ENCODE data around the gene FERMT2. TPM values are rescaled to one million over a fixed set of nuclear protein-coding genes. Genes with fewer than 3 reads are reported as not detected.
A peak's percentile ranks its signal among the peaks of the same experiment; 100 is the strongest.

The FERMT2 gene
- total RNA-seq, 1 donor from 2014 or later = 78.4 TPM

DNA sequence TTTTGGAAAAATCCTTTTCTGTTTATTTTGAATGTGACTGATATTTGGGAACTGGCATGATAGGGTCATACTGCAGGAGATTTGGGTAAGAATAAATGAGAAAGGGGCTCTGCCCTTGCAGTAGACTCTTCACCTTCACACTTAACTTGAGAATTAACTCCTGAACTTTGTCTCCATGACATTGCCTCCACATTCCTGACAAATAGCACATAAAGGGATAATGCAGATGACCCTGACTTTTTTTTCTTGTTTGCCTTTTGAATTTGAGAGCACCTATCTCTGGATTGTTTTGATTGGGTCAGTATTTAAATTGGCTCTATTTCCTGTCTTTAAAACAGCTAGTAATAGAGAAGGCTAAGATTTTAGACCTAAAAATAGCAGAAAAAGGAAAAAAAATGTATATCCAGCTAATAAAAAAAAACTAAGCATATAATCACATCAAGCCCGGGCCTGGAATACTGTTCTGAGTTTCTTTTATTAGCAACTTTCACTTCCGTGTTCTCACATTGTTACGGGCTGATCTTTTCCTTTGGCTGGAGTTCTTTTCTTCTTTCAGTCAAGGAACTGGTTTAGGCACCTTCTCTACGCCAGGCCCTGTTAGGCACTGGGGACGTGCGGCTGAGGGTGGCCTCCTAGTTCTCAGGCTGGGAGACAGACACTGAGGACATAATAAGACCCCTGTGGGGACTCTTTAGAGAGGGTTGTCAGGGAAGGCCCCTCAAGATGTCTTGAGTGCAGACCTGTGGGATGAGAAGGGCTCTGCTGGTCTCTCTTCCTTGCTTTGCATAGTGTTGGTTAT, 106.4 kb downstream of the FERMT2 start:
- no peaks in the 10 kb centered on the region for H3K27me3 Mint-ChIP-seq (ENCODE audit: low read depth)

DNA sequence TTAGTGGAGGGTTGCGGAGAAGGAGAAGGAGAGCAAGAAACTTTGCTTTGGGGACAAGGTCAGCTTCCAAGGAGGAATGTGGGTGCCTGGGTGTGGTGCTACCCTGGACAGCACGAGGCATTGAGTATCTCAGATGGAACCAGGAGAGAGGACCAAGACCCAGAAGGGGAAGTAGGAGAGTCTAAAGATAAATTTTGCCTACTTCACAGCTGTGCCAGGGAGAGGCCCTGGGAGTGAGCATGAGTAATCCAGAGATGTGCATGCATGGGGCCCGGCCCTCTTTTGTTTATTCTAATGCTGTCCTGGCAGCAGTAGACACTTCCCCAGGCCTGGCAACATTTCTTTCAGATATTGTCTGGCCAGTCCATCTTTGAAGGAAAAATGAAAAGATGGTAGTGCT, 110.0 kb downstream of the FERMT2 start:
- Mint-ChIP-seq H3K27me3 (ENCODE audit: low read depth) (no peaks in the 10 kb centered on the region), H3K9me3 (no peaks in the 10 kb centered on the region), H3K4me3 (no peak overlapping the region), H3K36me3 (no peaks in the 10 kb centered on the region), H3K4me1 (peaks cover 8% of the 10 kb centered on the region), H3K27ac (no peak overlapping the region)
- TF ChIP-seq, protein P1, sequence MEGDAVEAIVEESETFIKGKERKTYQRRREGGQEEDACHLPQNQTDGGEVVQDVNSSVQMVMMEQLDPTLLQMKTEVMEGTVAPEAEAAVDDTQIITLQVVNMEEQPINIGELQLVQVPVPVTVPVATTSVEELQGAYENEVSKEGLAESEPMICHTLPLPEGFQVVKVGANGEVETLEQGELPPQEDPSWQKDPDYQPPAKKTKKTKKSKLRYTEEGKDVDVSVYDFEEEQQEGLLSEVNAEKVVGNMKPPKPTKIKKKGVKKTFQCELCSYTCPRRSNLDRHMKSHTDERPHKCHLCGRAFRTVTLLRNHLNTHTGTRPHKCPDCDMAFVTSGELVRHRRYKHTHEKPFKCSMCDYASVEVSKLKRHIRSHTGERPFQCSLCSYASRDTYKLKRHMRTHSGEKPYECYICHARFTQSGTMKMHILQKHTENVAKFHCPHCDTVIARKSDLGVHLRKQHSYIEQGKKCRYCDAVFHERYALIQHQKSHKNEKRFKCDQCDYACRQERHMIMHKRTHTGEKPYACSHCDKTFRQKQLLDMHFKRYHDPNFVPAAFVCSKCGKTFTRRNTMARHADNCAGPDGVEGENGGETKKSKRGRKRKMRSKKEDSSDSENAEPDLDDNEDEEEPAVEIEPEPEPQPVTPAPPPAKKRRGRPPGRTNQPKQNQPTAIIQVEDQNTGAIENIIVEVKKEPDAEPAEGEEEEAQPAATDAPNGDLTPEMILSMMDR (IDR thresholded peaks at IDR 0.05; ENCODE audit: unreplicated experiment) = no peak
- no peak for DNase-seq (ENCODE audit: low spot score in 2 of 2, unreplicated experiment in 2 of 2)

More for the DNA sequence above, 106.4 kb downstream of the FERMT2 start:
- Mint-ChIP-seq H3K36me3 (no peaks in the 10 kb centered on the region), H3K4me3 (no peak overlapping the region), H3K27ac (peak overlapping the region; percentile 79), H3K4me1 (peaks cover 8% of the 10 kb centered on the region), H3K9me3 (no peaks in the 10 kb centered on the region)
- DNase-seq (ENCODE audit: low spot score in 2 of 2, unreplicated experiment in 2 of 2) = no peak
- TF ChIP-seq, protein P1 (IDR thresholded peaks at IDR 0.05; ENCODE audit: unreplicated experiment) = no peak

DNA sequence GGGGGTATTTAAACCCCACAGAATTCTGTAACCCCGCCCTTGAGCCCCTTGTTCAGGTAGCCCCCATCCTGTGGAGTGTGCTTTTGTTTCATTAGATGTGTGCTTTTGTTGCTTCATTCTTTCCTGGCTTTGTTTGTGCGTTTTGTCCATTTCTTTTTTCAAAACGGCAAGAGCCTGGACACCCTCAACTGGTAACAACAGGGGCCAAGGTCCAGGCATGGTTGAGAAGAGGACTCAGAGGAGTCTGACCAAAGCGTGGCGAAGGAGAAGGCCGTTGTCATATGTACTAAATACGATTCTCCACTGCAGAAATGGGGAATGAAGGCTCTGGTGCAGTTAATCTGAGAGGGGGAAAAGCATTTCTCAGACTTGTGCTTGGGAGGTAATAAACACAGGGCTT, 113.4 kb downstream of the FERMT2 start:
- no peak overlapping the region for H3K27ac Mint-ChIP-seq
- peaks cover 20% of the 10 kb centered on the region for H3K4me1 Mint-ChIP-seq

DNA sequence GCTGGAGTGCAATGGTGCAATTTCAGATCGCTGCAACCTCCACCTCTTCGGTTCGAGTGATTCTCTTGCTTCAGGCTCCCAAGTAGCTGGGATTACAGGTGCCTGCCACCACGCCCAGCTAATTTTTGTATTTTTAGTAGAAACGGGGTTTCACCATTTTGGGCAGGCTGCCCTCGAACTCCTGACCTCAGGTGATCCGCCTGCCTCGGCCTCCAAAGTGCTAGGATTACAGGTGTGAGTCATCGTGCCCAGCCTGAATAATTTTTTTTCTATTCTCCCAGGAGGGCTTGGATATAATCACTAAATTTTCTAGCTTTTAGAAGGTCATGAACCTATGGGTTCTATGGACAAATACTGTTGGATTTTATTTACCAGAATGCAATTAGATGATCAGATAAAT, 114.8 kb downstream of the FERMT2 start:
- no peaks in the 10 kb centered on the region for H3K9me3 Mint-ChIP-seq
- H3K4me1 Mint-ChIP-seq = peaks cover 27% of the 10 kb centered on the region
- H3K4me3 Mint-ChIP-seq = no peak overlapping the region
- H3K36me3 Mint-ChIP-seq = no peaks in the 10 kb centered on the region
- no peak overlapping the region for H3K27ac Mint-ChIP-seq
- TF ChIP-seq, protein P1 (IDR thresholded peaks at IDR 0.05; ENCODE audit: unreplicated experiment) = no peak
- DNase-seq (ENCODE audit: low spot score in 2 of 2, unreplicated experiment in 2 of 2) = no peak
- no peaks in the 10 kb centered on the region for H3K27me3 Mint-ChIP-seq (ENCODE audit: low read depth)

More for the DNA sequence above, 113.4 kb downstream of the FERMT2 start:
- TF ChIP-seq, protein P1 (IDR thresholded peaks at IDR 0.05; ENCODE audit: unreplicated experiment) = no peak
- H3K9me3 Mint-ChIP-seq = no peaks in the 10 kb centered on the region
- no peaks in the 10 kb centered on the region for H3K36me3 Mint-ChIP-seq
- DNase-seq (ENCODE audit: low spot score in 2 of 2, unreplicated experiment in 2 of 2) = no peak
- H3K27me3 Mint-ChIP-seq (ENCODE audit: low read depth) = no peaks in the 10 kb centered on the region
- H3K4me3 Mint-ChIP-seq = no peak overlapping the region

DNA sequence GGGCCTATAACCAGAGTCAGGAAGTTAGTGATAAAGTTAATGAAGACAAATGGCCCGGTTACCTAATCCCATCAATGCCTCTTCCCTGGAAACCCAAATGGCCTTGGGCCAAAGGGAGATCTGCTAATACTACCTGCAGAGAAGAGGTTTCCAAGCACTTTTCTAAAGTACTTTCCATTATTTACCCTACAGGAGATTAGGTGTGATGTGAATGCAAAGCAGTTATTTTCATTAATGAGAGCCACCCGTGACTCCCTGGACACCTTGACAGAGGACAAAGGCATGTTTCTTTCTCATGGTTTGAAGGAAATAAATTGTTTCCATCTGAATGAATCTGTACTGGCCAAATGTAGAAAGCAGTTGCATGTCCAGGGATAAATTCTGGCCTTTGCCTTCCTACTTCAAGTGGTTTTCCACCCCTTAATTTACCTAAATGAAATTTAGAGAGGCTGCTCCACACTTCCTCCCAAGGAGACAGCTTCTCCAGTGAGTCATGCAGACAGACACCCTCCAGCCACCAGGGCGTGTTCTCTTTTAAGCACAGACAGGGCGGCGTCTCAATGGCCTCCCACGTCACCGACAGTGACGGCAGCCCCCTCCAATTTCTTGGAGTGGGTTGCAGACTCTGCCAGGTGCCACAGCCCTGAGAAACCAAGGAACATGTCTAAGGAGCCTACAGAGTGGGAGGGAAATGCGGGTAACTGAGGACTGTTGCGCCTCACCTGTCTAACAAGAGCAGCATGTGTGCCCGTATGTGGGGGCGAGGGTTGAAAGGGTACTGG, 115.5 kb downstream of the FERMT2 start:
- TF ChIP-seq, protein P1 (IDR thresholded peaks at IDR 0.05; ENCODE audit: unreplicated experiment) = no peak
- Mint-ChIP-seq H3K9me3 (no peaks in the 10 kb centered on the region), H3K4me1 (peaks cover 31% of the 10 kb centered on the region), H3K27ac (peak overlapping the region; percentile 91), H3K36me3 (no peaks in the 10 kb centered on the region), H3K4me3 (peak overlapping the region; percentile 13), H3K27me3 (ENCODE audit: low read depth) (no peaks in the 10 kb centered on the region)
- DNase-seq (ENCODE audit: low spot score in 2 of 2, unreplicated experiment in 2 of 2) = no peak

Measured in mesothelial cell of epicardium (in vitro differentiated cells).